Ishikawa (cell line): ENCODE measurements around the gene ARHGEF6.

Experiments used
- CEBPB ChIP-seq: IDR thresholded peaks from 2 replicates; pipeline ENCODE4 v1.6.1; 2012
- CREB1 ChIP-seq: IDR thresholded peaks from 2 replicates; pipeline ENCODE4 v1.6.1; 2012; ENCODE audit warnings: low read depth
- EGR1 ChIP-seq: IDR thresholded peaks from 2 replicates; pipeline ENCODE4 v1.6.1; 2012
- EP300 ChIP-seq: IDR thresholded peaks from 2 replicates; pipeline ENCODE4 v1.6.1; 2012; ENCODE audit warnings: borderline replicate concordance
- FOXM1 ChIP-seq: IDR thresholded peaks from 2 replicates; pipeline ENCODE4 v1.6.1; 2012; ENCODE audit warnings: low read depth, borderline replicate concordance
- NFIC ChIP-seq: IDR thresholded peaks from 2 replicates; pipeline ENCODE4 v1.6.1; 2012
- RAD21 ChIP-seq: IDR thresholded peaks from 2 replicates; pipeline ENCODE4 v1.6.1; 2012; ENCODE audit warnings: low read depth
- TAF1 ChIP-seq: IDR thresholded peaks from 2 replicates; pipeline ENCODE4 v1.6.1; 2012; ENCODE audit warnings: low read depth, mild to moderate bottlenecking
- TCF12 ChIP-seq: IDR thresholded peaks from 2 replicates; pipeline ENCODE4 v1.6.1; 2012; ENCODE audit warnings: low read depth
- TEAD4 ChIP-seq: IDR thresholded peaks from 2 replicates; pipeline ENCODE4 v1.6.1; 2012
- YY1 ChIP-seq: IDR thresholded peaks from 2 replicates; pipeline ENCODE4 v1.6.1; 2012; ENCODE audit warnings: low read depth
- ZBTB7A ChIP-seq: IDR thresholded peaks from 2 replicates; pipeline ENCODE4 v1.6.1; 2012; ENCODE audit warnings: low read depth
- TF ChIP-seq, protein P1 (sequence below): IDR thresholded peaks from 2 replicates; pipeline ENCODE4 v1.6.1; 2012
- TF ChIP-seq, protein P2 (sequence below): IDR thresholded peaks from 2 replicates; pipeline ENCODE4 v1.6.1; 2012; ENCODE audit warnings: low read depth, mild to moderate bottlenecking
- TF ChIP-seq, protein P3 (sequence below): IDR thresholded peaks from 2 replicates; pipeline ENCODE4 v1.6.1; 2012

The ARHGEF6 gene

DNA sequence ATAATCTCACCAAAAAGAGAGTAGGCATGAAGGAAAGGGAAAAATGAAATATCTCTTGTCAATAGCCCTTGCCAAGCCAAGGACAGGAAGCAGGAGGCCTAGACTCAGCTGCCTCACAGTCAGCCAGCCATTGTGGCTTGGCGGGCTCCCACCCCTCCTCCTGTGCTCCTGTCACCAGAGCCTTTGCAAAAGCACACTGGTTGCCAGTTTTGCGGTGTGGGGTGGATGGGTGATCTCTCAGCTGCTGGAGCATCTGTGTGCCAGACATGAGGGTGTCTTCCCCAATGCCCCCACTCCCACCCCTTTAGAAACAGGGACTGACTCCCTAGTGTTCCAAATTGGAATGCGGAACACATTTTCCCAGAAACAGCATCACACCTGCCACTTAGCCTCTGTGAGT, 26.1 kb downstream of the ARHGEF6 start:
- TF ChIP-seq, protein P1, sequence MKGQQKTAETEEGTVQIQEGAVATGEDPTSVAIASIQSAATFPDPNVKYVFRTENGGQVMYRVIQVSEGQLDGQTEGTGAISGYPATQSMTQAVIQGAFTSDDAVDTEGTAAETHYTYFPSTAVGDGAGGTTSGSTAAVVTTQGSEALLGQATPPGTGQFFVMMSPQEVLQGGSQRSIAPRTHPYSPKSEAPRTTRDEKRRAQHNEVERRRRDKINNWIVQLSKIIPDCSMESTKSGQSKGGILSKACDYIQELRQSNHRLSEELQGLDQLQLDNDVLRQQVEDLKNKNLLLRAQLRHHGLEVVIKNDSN = no peak
- no peak for TF ChIP-seq TAF1
- TF ChIP-seq, protein P2, sequence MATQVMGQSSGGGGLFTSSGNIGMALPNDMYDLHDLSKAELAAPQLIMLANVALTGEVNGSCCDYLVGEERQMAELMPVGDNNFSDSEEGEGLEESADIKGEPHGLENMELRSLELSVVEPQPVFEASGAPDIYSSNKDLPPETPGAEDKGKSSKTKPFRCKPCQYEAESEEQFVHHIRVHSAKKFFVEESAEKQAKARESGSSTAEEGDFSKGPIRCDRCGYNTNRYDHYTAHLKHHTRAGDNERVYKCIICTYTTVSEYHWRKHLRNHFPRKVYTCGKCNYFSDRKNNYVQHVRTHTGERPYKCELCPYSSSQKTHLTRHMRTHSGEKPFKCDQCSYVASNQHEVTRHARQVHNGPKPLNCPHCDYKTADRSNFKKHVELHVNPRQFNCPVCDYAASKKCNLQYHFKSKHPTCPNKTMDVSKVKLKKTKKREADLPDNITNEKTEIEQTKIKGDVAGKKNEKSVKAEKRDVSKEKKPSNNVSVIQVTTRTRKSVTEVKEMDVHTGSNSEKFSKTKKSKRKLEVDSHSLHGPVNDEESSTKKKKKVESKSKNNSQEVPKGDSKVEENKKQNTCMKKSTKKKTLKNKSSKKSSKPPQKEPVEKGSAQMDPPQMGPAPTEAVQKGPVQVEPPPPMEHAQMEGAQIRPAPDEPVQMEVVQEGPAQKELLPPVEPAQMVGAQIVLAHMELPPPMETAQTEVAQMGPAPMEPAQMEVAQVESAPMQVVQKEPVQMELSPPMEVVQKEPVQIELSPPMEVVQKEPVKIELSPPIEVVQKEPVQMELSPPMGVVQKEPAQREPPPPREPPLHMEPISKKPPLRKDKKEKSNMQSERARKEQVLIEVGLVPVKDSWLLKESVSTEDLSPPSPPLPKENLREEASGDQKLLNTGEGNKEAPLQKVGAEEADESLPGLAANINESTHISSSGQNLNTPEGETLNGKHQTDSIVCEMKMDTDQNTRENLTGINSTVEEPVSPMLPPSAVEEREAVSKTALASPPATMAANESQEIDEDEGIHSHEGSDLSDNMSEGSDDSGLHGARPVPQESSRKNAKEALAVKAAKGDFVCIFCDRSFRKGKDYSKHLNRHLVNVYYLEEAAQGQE = no peak
- TF ChIP-seq CEBPB = no peak
- no peak for TF ChIP-seq TEAD4
- TF ChIP-seq CREB1 = no peak
- TF ChIP-seq, protein P3, sequence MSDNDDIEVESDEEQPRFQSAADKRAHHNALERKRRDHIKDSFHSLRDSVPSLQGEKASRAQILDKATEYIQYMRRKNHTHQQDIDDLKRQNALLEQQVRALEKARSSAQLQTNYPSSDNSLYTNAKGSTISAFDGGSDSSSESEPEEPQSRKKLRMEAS = no peak
- no peak for TF ChIP-seq EGR1
- no peak for TF ChIP-seq RAD21
- no peak for TF ChIP-seq ZBTB7A
- no peak for TF ChIP-seq FOXM1
- TF ChIP-seq YY1 = no peak
- no peak for TF ChIP-seq TCF12
- no peak for TF ChIP-seq EP300
- TF ChIP-seq NFIC = no peak

DNA sequence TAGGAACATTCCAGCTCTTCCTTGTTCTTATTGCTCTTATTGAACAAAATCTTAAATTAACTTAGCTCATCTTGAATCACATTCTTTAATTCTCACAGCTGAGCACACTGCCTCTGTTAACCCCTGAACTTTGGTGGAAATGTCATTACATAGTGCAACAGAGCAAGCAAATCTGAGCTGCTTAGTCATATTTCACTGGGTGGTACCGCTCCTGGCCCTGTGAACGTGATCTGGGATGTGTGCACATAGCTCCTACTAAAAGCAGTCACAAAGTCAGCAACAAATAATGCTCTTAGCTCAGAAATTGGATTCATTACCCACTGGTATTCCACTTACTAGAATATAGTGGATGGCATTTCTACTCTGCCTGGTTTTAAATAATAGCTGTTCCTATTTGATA, 27.9 kb downstream of the ARHGEF6 start:
- TF ChIP-seq EP300 (no peak), EGR1 (no peak), ZBTB7A (no peak), NFIC (no peak), YY1 (no peak), CEBPB (no peak), RAD21 (no peak), TAF1 (no peak), CREB1 (no peak), TEAD4 (no peak), FOXM1 (no peak), TCF12 (no peak)
- TF ChIP-seq, protein P3 = no peak
- TF ChIP-seq, protein P1 = no peak
- TF ChIP-seq, protein P2 = no peak

DNA sequence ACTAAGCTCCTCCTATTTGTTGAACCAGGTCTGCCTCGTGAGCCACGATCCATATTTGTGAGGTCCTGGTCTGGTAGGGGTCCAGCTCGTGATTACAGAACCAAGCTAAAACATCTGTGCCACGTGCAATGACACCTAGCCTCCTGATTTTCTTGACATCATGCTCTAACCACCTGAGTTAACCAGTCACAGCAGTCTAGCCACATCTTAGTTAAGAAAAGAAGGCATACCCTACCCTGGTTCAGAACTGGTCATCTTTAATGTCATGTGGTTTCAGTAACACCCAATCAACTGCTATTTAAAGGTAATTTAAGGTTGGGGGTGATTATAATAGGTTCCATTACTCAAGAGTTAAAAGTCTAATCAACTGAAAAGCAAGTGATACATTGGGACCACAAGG, 28.4 kb downstream of the ARHGEF6 start:
- TF ChIP-seq ZBTB7A (no peak), TEAD4 (no peak), CEBPB (no peak), TAF1 (no peak), YY1 (no peak), TCF12 (no peak), EP300 (no peak)

DNA sequence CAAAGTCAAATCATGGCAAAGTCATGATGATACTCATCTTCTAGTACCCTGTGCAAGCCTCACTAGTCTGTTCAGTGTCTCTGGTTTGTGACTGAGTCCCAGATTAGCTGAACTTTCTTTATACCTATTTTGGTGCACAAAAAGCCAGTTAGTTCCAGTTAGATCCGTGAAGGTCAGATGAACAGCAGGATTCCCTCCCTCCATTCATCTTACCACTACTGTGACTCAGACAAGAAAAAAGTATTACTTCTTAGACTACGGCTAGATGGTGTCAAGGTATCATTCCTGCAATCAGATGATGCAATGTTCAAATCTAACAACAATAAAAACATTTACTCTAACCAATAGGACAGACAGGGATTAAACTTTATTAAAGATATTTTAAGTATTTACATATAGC, 30.4 kb downstream of the ARHGEF6 start:
- TF ChIP-seq EGR1 (no peak), TCF12 (no peak), YY1 (no peak), EP300 (no peak), TAF1 (no peak)
- TF ChIP-seq, protein P1 = no peak
- TF ChIP-seq, protein P3 = no peak

DNA sequence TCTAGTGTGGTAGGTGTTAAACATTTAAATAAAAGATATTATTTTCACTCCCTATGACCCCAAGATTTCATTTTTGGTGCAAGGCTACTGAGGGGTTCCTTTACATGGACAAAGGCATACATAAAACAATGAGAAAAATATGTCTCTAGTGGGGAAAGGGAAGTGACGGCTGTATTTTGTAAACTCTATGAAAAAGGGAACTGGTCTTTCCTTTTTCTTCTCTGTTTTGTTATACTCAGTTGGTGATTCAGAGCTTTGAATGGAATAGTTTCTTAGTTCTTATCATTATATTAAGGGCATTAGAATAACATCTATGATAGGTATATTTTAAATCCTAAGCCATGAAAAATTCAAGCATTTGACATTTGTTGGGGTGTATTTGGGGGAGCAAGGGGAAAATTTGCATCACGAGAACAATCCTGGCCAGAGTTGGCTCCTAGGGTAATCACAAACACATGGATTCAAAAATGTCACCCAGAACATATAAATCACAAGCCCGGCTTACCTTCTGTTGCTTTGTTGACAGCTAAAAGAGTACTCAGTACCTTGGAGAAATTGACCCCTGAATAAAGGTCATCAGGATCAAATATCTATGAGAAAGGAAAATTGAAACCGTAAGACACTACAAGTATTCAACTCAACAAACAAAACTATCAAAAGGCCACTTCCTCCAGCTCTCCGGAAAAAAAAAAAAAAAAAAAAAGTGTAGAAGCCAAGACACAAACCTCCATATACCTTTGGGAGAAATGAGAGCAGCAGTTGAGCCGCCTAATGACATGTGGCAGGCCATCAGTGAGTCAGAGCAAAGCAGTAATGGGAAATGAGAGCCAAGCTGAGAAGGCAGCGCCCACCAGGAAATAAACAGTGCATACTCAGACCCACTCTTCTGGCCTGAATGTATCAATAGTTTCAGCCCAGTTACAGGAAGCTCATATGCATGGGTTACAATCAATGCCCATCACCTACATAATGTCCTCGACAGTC, 33.4 kb downstream of the ARHGEF6 start:
- TF ChIP-seq ZBTB7A (no peak), TAF1 (no peak), FOXM1 (no peak)
